Ovary (tissue), 9 donors: ENCODE results near the gene CEMIP. TPM values are rescaled to one million over a fixed set of nuclear protein-coding genes. Genes with fewer than 3 reads are reported as not detected.

Experiments
- DNase-seq, 5 donors: peaks; one replicate each; pipeline ENCODE4 v3.0.0-alpha.2; 2019 to 2020
- H3K27ac ChIP-seq, 2 donors: fragments of 200-600 bp; one replicate each; pipeline versions ENCODE4 v1.5.1 to v1.8.0; 2019 to 2022
- H3K27me3 ChIP-seq: fragments of 200-600 bp; one replicate; pipeline ENCODE4 v1.8.0; 2022
- H3K36me3 ChIP-seq: fragments of 200-600 bp; sonication (generic); one replicate; pipeline ENCODE4 v1.5.1; 2019
- H3K4me1 ChIP-seq: one replicate; pipeline ENCODE4 v1.8.1; 2013; ENCODE audit warnings: mild to moderate bottlenecking, moderate library complexity; ENCODE audit not compliant: insufficient read depth
- H3K4me3 ChIP-seq: fragments of 200-600 bp; sonication (generic); one replicate; pipeline ENCODE4 v1.5.1; 2017
- H3K9me3 ChIP-seq, 2 donors: fragments of 200-600 bp in 1 of 2; sonication (generic) in 1 of 2; one replicate each; pipeline versions ENCODE4 v1.5.1 to v1.8.1; 2013 to 2019; ENCODE audit warnings: mild to moderate bottlenecking in 1 of 2, moderate library complexity in 1 of 2
- CTCF ChIP-seq, 3 donors: fragments of 450-650 bp in 2 of 3; fragments of 200-600 bp in 1 of 3; IDR thresholded peaks; one replicate each; pipeline versions ENCODE4 v1.5.1 to v1.8.0; 2016 to 2022; ENCODE audit warnings: antibody characterized with exemption in 3 of 3, mild to moderate bottlenecking in 1 of 3
- EP300 ChIP-seq: sonication (generic); formaldehyde crosslinking; IDR thresholded peaks from one replicate; pipeline ENCODE4 v1.6.1; 2017; ENCODE audit warnings: antibody characterized with exemption
- POLR2A ChIP-seq: fragments of 450-650 bp; IDR thresholded peaks from one replicate; pipeline ENCODE4 v1.6.1; 2017; ENCODE audit warnings: antibody characterized with exemption, mild to moderate bottlenecking, moderate library complexity
- WGBS, 3 donors: extraction: QIAGEN DNeasy Blood & Tissue Kit in 1 of 3; methylation state at CpG; one replicate each; pipeline versions ENCODE4 v1.1.5 to v1.1.7; 2013 to 2017; 5-methylcytosine and 5-hydroxymethylcytosine counted together
- intact Hi-C, 4 donors: fragments of 100-400 bp; cut with DNase I; formaldehyde crosslinking; loops; one replicate each; pipeline versions ENCODE4 v1.11.0 to v1.15.1; 2022 to 2023
- polyA plus RNA-seq, 2 donors: library from polyadenylated mRNA; stranded (reverse); fragments of 200-250 nt in 1 of 2; fragments of 350-450 nt in 1 of 2; fragmentation: Illumina TruSeq in 1 of 2; extraction: RNeasy Lipid Tissue Mini Kit (QIAGEN cat#74804) in 1 of 2; gene quantifications; one replicate each; pipeline ENCODE4 v1.2.3, GENCODE V29; 2013 to 2014
- total RNA-seq, 7 donors: library from RNA; depleted of rRNA in 2 of 7; stranded (reverse); fragments of >200 nt in 2 of 7; fragmentation: NEBNext Ultra II Directional in 3 of 7; extraction: Animal tissue kit (Norgen Biotek cat#: 25700) in 3 of 7; gene quantifications; one replicate each; pipeline versions ENCODE4 v1.1.0 to v1.2.4, GENCODE V29; 2016 to 2023
- donor health status: DM: no; HTN: no; CAD: no; lungs with moderate emphysema.
- donor health status: DM: no; HTN: no; CAD: no.
- donor health status: Bipolar disorder and iron deficiency.
- donor health status: DM: yes; HTN: yes; CAD: no.
- donor health status: DM: no; HTN: no; CAD: no.
- donor health status: DM: yes; HTN: yes; CAD: no.

CEMIP gene
- total and polyA plus RNA-seq, 9 donors, result 2.2 to 12.3 (median 4.7) TPM

GRCh38 chr15:80779658-80780415 lies 667 bp downstream of the CEMIP start:
- DNase-seq, result peak in 4 of 5 donors; percentile 25 to 66 (median 45)
- H3K9me3 ChIP-seq, result no peaks in the 10 kb centered on the region
- peak overlapping the region; percentile 41 for H3K4me3 ChIP-seq
- H3K27ac ChIP-seq, result no peak overlapping the region
- TF ChIP-seq EP300, result no peak
- no peak for TF ChIP-seq POLR2A
- no peak for TF ChIP-seq CTCF (IDR thresholded peaks at IDR 0.05)
- intact Hi-C loops, result loop anchor here (2.0 to 10.0 kb wide), 9 partner anchors 185 to 485 kb away; no protein-coding TSS in a partner anchor
- WGBS, 3 donors, result 0 to 3% (median 1%) methylated on average over 45 of the region's 45 CpGs
- no peaks in the 10 kb centered on the region for H3K36me3 ChIP-seq
- H3K4me1 ChIP-seq, result peaks cover 15% of the 10 kb centered on the region
- no peaks in the 10 kb centered on the region for H3K27me3 ChIP-seq

GRCh38 chr15:80780416-80781221 lies 1.4 kb downstream of the CEMIP start:
- 5 to 8% (median 6%) methylated on average over 32 to 40 of the region's 40 CpGs for WGBS, 3 donors
- Histone ChIP-seq H3K27ac (no peak overlapping the region), H3K4me1 (peaks cover 15% of the 10 kb centered on the region), H3K9me3 (no peaks in the 10 kb centered on the region), H3K4me3 (no peak overlapping the region), H3K27me3 (no peaks in the 10 kb centered on the region), H3K36me3 (no peaks in the 10 kb centered on the region)
- DNase-seq, result peak; percentile 42 to 81 (median 67)
- intact Hi-C loops, result loop anchor here in 2 of 4 donors (10.0 kb wide), 3 partner anchors 184 to 326 kb away; no protein-coding TSS in a partner anchor
- TF ChIP-seq EP300, result no peak
- no peak for TF ChIP-seq POLR2A
- TF ChIP-seq CTCF (IDR thresholded peaks at IDR 0.05), result no peak

DNA sequence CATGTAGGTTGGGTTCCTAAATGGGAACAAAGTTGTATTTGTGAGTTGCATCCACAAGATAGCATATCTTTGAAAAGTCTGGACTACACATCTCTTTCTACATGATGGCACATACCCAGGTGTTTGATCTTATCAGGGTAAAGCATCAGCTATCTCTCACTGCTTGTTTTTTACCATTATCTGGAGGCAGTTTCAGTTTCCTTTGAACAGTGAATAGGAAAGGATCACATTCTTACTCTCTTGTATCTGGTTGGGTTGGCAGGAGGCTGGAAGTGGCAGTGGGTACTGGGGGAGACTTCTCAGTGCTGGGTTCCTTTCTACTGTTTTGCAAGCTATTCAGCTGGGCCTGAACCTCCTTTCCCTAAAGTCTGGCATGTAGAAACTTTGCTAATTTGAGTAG lies 4.1 kb downstream of the CEMIP start:
- H3K27me3 ChIP-seq, result no peaks in the 10 kb centered on the region
- H3K4me1 ChIP-seq, result peaks cover 12% of the 10 kb centered on the region
- no peaks in the 10 kb centered on the region for H3K9me3 ChIP-seq
- H3K36me3 ChIP-seq, result no peaks in the 10 kb centered on the region
- TF ChIP-seq CTCF (IDR thresholded peaks at IDR 0.05) (no peak), EP300 (no peak)
- H3K4me3 ChIP-seq, result no peak overlapping the region
- H3K27ac ChIP-seq, result no peak overlapping the region
- intact Hi-C loops, result loop anchor here in 2 of 4 donors (10.0 kb wide), 3 partner anchors 182 to 328 kb away; no protein-coding TSS in a partner anchor
- no peak for DNase-seq

- no peak overlapping the region for H3K27ac ChIP-seq
- 95 to 97% (median 97%) methylated on average over 5 of the region's 5 CpGs for WGBS, 3 donors
- DNase-seq, result no peak
- no peaks in the 10 kb centered on the region for H3K27me3 ChIP-seq
- TF ChIP-seq CTCF (IDR thresholded peaks at IDR 0.05) (no peak), POLR2A (no peak), EP300 (no peak)
- intact Hi-C loops, result loop anchor here in 3 of 4 donors (2.0 to 10.0 kb wide), 4 partner anchors 41 to 331 kb away; no protein-coding TSS in a partner anchor
- H3K36me3 ChIP-seq, result no peaks in the 10 kb centered on the region
- H3K4me3 ChIP-seq, result no peak overlapping the region
- H3K9me3 ChIP-seq, result no peaks in the 10 kb centered on the region
- H3K4me1 ChIP-seq, result peaks cover 4% of the 10 kb centered on the region
Measured at GRCh38 chr15:80785335-80785734, 6.2 kb downstream of the CEMIP start.
